HTR-8/SVneo (cell line): ENCODE results near the gene ZNF385C.
A peak's percentile ranks its signal among the peaks of the same experiment; 100 is the strongest.

ENCODE experiments used
- DNase-seq: peaks from one replicate; pipeline ENCODE4 v3.0.0; 2011; ENCODE audit warnings: low spot score, mixed read lengths; ENCODE audit not compliant: insufficient read length
- FAIRE-seq: peaks from 2 replicates; lab custom pipeline; 2011; peaks lifted over from hg19 to GRCh38; lab: Jason Lieb, UNC

The ZNF385C gene

GRCh38 chr17:42110301-42111264 is 12.3 kb upstream of the ZNF385C start:
- FAIRE-seq = peak; percentile 64
- no peak for DNase-seq

- DNase-seq (no peak), FAIRE-seq (no peak)
Observed at GRCh38 chr17:42109086-42109485, 10.8 kb upstream of the ZNF385C start.

- DNase-seq = peak; percentile 94
- peak; percentile 91 for FAIRE-seq
Observed at GRCh38 chr17:42107597-42108576, 9.6 kb upstream of the ZNF385C start.

- FAIRE-seq (no peak), DNase-seq (no peak)
Observed at GRCh38 chr17:42107124-42107523, 8.9 kb upstream of the ZNF385C start.

- no peak for DNase-seq
- FAIRE-seq = no peak
Observed at GRCh38 chr17:42106009-42106408, 7.7 kb upstream of the ZNF385C start.

DNA sequence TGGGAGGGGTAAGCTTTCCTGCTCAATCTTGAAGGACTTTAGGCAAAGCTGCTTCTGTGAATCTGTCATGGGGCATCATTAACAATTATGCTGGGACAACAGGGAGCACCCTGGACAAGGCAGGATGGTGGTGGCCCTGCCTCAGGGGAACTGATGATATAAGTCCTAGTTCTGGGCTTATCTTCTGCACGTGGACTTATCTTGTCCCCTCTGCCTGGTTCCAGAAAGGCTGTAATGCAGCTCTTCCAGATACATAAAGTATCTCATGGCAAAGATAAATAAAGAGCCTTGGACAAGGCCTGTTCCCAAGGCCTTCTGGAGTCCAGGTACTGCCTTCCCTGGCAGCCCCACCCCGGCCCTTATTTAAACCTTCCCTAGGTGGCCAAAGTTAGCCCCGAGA is 6.0 kb upstream of the ZNF385C start:
- FAIRE-seq = no peak
- no peak for DNase-seq

- no peak for FAIRE-seq
Observed at GRCh38 chr17:42103221-42103954, 5.1 kb upstream of the ZNF385C start.

GRCh38 chr17:42101513-42102292 is 3.4 kb upstream of the ZNF385C start:
- DNase-seq (peak; percentile 80), FAIRE-seq (peak; percentile 85)

More at GRCh38 chr17:42103221-42103954, 5.1 kb upstream of the ZNF385C start:
- DNase-seq = no peak

DNA sequence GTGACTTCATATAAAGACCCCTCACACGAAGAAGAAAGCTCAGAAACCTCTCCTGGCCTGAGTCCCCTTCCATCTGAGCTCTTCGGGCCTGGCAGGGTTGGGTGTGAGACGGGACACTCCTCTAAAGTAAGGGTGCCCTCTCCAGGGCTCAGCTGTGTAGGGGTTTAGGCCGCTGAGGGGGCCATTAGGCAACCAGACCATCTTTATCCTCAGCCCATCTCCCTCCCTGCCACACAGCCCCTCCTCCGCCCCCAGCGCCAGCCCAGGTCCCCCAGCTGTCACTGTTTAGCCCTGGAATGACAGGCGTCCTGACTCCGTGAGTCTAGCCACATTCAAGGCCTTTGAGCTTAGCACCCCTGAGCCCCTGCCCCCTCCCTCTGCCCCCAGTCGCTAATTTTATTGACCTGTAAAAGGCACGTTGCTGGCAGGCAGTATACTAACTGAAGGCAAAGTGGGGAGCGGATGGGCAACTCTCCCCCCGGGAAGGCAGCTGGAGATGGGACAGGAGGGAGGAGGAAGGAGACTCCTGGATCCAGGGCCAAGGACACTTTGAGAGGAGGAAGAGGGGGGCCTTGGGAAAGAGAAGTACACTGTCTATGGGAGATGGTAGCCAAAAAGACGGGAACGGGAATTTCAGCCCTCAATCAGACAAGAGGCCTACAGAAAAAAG is 592 bp upstream of the ZNF385C start:
- DNase-seq (no peak), FAIRE-seq (no peak)

- no peak for FAIRE-seq
- no peak for DNase-seq
Observed at GRCh38 chr17:42096360-42097111, 1.7 kb downstream of the ZNF385C start.

DNA sequence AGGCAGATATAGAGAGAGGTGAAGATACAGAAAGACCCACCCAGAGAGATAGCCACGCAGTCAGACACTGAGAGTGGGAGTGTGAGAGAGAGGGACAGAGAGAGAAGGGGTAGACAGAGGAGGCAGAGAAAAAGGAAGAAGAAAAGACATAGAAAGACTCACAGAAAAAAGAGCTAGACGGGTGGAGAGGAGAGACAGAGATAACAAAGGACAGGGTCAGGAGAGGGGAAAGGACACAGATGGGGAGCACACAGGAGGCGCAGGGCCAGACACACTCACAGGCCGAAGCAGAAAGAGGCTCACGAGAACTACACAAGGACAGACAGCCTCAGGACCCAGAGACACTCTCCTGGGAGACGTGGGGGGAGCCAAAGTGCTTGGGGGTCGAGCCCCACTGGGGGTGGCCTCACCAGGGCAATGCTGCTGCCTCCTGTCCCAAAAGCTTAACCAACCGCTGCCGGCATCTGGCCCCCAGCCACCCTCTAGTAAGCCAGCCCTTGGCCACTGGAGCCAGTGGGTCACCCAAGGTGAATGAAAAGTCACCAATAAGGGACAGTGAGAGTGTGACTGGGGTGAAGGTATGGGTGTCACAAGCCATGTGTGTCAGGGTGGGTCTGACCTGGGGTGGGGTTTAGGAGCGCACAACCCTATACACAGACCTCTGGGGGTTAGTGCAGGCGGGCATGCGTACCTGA is 3.8 kb downstream of the ZNF385C start:
- no peak for DNase-seq
- FAIRE-seq = no peak

DNA sequence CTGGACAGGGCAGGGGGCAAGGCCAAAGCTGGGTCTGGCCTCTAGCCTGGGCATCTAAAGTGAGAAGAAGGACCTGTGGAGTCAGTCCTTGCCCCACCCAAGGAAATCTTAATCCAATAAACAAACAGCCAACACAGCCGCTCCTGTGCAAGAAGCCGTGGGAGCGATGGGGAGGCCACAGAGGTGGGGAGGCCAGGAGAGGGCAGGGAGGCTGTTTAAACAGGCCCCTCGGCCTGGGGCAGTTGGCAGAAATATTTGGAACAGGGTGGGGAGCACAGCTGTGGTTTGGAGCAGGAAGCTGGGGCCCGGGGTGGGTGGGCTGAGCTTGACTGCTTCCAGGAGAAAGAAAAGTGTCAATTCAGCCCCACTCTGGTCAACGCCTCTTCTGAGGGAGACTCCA is 5.3 kb downstream of the ZNF385C start:
- DNase-seq (no peak), FAIRE-seq (no peak)

DNA sequence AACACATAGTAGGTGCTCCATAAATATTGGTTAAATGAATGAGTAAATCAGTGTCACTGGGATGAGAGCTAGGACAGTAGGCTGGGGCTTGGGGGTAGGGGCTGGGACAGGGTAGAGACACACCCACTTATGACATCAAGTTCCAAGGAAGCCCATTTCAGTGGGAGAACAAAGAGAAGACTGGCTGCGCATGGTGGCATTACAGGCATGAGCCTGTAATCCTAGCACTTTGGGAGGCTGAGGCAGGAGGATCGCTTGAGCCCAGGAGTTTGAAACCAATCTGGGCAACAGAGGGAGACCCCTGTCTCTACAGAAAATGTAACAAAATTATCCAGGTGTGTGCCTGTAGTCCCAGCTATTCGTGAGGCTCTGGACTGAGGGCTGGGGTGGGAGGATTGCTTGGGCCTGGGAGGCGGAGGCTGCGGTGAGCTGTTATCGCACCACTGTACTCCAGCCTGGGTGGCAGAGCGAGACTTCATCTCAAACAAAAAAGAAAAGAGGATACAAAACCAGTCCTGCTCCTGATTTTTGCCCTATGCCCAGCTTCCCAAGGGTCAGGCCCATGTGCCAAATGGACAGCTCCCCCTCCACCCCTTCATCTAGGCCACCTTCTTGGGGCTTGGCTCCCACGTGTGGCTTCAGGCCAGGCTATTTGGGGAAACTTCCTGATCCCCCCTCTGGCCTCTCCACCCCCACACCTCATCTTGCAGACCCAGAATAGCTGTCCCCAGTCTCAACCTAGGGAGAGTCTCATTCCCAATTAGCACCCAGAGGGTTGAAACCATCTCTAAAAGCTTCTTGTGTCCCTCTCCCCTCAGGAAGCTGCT is 7.1 kb downstream of the ZNF385C start:
- FAIRE-seq = peak; percentile 46
- DNase-seq = no peak

- DNase-seq = no peak
- FAIRE-seq = no peak
Observed at GRCh38 chr17:42088736-42089135, 9.5 kb downstream of the ZNF385C start.

DNA sequence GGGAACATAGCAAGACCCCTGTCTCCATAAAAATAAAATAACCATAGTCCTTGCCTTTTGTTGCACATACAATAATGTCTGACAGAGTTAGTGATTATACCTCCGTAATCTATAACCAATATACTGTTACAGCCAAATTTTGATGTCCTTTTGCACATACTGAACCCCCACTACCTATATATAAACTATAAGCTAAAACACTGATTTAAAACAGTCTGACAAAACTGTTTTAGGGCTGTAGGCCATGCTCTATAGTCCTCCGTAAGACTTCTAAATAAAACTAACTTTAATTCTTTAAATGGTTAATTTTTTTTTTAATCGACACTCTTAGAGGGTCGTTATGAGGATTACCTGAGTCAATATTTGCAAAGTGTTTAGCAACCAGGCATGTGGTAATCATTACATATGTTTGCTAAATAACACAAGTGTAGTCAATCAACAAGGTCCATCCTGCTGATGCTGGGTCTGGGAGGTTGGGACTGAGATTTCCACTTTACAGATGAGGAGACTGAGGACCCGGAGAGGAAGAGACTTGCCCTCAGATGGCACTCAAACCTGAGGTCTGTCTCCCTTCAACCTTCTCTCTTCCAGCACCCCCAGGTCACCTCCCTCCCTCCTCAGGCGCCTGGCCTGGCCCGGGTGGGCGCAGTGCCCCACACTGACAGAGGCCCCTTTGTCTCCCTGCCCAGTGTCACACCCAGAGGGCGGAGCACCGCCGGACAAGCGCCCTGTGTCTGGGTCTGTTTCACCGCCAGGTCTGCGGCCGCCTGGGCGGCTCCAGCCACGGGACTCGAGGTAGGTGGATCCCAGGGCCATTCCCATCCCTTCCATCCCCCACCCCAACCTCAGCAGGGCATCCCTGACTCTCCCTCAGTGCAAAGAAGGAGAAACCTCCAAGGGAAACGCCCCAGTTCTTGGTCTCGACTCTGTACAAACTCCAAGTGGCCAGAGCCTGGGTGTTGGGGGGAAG is 10.3 kb downstream of the ZNF385C start:
- FAIRE-seq = no peak
- no peak for DNase-seq
